Measurements from ENCODE around the gene SMU1.

- TF ChIP-seq POLR2A (IDR thresholded peaks at IDR 0.05; ENCODE audit: low read depth, low read length) (no peak), CTCF (IDR thresholded peaks at IDR 0.05; ENCODE audit: extremely low read depth in 1 of 2, insufficient read depth in 1 of 2, low read depth in 1 of 2, low read length in 2 of 2) (no peak), POLR2AphosphoS5 (IDR thresholded peaks at IDR 0.05; ENCODE audit: insufficient read depth, low read depth, low read length) (no peak), MAX (IDR thresholded peaks at IDR 0.05; ENCODE audit: insufficient read depth, insufficient read length) (no peak), EZH2 (IDR thresholded peaks at IDR 0.05; ENCODE audit: borderline replicate concordance, low read depth, low read length, severe bottlenecking) (no peak), FOS (IDR thresholded peaks at IDR 0.05; ENCODE audit: borderline replicate concordance, insufficient read depth, low read length) (no peak)
Measured at GRCh38 chr9:33105959-33106358, 29.5 kb upstream of the SMU1 start.

All from endothelial cell of umbilical vein (primary cell).